HG02938 (cell line): Measurements from ENCODE around the gene DNAJC21.
A peak's percentile ranks its signal among the peaks of the same experiment; 100 is the strongest.

Experiments
- ATAC-seq: cut with Tn5 transposase; IDR thresholded peaks from one replicate; pipeline ENCODE4 v1.9.1; 2021; ENCODE audit warnings: mild to moderate bottlenecking, moderate library complexity; ENCODE audit not compliant: unreplicated experiment

Gene DNAJC21

GRCh38 chr5:34977934-34978613, 48.7 kb downstream of the DNAJC21 start:
- peak; percentile 85 for ATAC-seq

GRCh38 chr5:34978681-34979080, 49.3 kb downstream of the DNAJC21 start:
- no peak for ATAC-seq

GRCh38 chr5:34982823-34983222, 53.5 kb downstream of the DNAJC21 start:
- no peak for ATAC-seq

- no peak for ATAC-seq
Measured at GRCh38 chr5:34986965-34987364, 57.6 kb downstream of the DNAJC21 start.

- no peak for ATAC-seq
Measured at GRCh38 chr5:34991486-34992238, 62.3 kb downstream of the DNAJC21 start.

GRCh38 chr5:34993951-34994350, 64.6 kb downstream of the DNAJC21 start:
- ATAC-seq, result no peak

GRCh38 chr5:34996261-34996660, 66.9 kb downstream of the DNAJC21 start:
- ATAC-seq, result no peak

GRCh38 chr5:34998058-34998789, 68.9 kb downstream of the DNAJC21 start:
- ATAC-seq, result no peak

GRCh38 chr5:35001842-35002241, 72.5 kb downstream of the DNAJC21 start:
- no peak for ATAC-seq

GRCh38 chr5:35002459-35002858, 73.1 kb downstream of the DNAJC21 start:
- no peak for ATAC-seq

GRCh38 chr5:35003018-35003957, 73.9 kb downstream of the DNAJC21 start:
- peak; percentile 69 for ATAC-seq

GRCh38 chr5:35004200-35004599, 74.8 kb downstream of the DNAJC21 start:
- no peak for ATAC-seq

GRCh38 chr5:35004771-35005170, 75.4 kb downstream of the DNAJC21 start:
- ATAC-seq, result no peak
